Activated T-cell treated with anti-CD3 and anti-CD28 coated beads for 1 hour (primary cell): ENCODE measurements around the gene CYP27A1.
"Not testable (repeated sequence)": the region's sequence is repeated elsewhere in the genome, so short reads cannot be mapped to it uniquely, and the experiment has no call there.

Experiments
- DNase-seq: peaks from one replicate; pipeline ENCODE4 v3.0.0-alpha.2; 2020; ENCODE audit warnings: low read depth

Gene CYP27A1

DNA sequence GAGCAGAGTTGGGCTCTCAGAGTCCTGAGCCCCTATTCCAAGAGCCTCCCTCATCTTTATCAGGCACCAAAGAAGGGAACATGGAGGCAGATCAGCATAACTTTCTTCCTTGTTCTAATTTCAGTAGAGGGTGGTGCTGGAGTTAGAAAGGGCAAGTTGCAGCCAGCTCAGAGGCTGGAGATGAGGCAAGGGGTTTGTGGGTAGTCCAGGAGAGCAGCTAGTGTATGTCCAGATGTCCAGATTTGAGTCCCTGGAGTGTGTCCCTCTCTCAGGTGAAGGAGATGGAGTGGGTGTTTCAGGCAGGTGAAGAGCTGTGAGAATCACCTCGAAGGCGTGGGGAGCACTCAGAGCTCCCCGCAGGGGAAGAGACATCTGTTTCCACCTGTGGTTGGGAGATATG, 50.1 kb downstream of the CYP27A1 start:
- DNase-seq = no peak

GRCh38 chr2:218832520-218832919, 50.6 kb downstream of the CYP27A1 start:
- DNase-seq = no peak

- DNase-seq = no peak
These were observed 51.2 kb downstream of the CYP27A1 start for GRCh38 chr2:218833023-218833609.

DNA sequence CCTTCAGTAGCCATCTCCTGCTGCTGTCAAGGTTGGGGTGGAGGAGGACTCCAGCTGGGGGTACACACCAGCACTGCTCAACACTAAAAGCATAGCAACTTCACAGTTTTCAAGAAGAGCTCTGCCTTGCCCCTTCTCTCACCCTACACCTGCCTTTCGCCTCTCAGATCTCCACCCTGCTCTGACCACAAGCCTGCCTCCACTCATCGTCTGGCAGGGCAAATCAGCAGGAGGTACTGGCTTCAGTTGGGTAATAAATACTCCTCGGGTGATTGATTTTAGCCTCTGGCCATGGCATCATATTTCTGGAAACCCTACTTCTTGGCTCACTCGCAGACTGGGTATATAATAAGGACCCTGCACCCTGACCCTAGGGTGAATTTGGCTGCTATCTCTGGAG, 52.7 kb downstream of the CYP27A1 start:
- DNase-seq = no peak

DNA sequence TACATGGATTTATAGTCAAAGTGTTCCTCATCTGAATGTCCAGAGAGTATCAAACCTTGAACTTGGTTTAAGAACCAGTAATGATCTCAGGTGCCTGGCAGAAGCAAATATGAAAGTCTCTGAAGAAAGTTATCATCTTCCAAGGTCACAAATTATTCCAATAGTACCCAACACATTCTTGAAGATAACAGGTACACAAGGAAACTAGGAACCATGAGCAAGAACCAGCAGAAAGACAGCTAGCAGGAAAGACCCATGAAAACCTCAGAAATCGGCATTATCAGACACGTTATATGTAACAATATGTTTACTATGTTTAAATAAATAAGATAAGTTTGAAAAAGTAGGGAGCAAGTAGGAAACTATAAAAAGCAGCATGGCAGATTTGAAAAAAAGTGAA, 55.5 kb downstream of the CYP27A1 start:
- no peak for DNase-seq

DNA sequence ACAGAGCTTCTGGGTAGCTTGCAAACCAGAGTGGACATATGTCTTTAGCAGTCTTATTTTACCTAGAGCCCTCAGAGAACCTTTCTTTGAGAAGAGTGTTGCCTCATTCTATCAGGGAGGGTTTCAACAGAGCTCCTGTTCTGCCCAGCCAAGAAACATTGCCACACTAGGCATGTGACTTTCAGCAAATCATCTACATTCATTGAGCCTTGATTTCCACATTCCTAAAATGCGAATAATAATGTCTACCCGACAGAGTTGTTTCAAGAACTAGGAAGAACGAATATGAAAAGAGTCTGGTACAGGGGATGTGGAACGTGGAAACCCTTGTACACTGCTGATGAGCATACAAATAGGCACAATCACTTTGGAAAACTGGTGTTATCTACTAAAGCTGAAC, 57.5 kb downstream of the CYP27A1 start:
- DNase-seq = no peak

GRCh38 chr2:218839888-218840287, 57.9 kb downstream of the CYP27A1 start:
- no peak for DNase-seq

GRCh38 chr2:218844334-218844733, 62.4 kb downstream of the CYP27A1 start:
- DNase-seq = not testable (repeated sequence)

GRCh38 chr2:218846963-218847362, 65.0 kb downstream of the CYP27A1 start:
- not testable (repeated sequence) for DNase-seq

- no peak for DNase-seq
These were observed 67.8 kb downstream of the CYP27A1 start for GRCh38 chr2:218849721-218850120.

GRCh38 chr2:218850796-218851195, 68.8 kb downstream of the CYP27A1 start:
- DNase-seq = no peak

DNA sequence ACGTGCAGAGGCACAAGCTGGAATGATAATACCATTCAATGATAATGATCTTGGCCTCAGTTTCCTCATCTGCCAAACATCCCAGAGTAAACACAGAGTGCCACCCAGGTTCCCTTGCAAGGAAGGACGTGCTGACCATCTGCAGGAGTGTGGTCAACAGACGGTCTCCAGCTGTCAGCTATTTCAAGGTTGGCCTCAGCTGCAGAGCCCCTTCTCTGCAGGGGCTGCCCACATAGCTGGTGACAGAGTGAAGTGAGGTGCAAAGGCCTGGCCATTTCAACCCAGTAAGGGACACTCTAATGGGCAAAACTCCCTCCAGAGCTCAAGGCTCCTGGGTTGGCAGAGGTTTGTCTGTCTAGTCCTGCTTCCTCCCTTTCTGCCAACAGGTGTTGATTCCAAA, 69.3 kb downstream of the CYP27A1 start:
- DNase-seq = no peak

DNA sequence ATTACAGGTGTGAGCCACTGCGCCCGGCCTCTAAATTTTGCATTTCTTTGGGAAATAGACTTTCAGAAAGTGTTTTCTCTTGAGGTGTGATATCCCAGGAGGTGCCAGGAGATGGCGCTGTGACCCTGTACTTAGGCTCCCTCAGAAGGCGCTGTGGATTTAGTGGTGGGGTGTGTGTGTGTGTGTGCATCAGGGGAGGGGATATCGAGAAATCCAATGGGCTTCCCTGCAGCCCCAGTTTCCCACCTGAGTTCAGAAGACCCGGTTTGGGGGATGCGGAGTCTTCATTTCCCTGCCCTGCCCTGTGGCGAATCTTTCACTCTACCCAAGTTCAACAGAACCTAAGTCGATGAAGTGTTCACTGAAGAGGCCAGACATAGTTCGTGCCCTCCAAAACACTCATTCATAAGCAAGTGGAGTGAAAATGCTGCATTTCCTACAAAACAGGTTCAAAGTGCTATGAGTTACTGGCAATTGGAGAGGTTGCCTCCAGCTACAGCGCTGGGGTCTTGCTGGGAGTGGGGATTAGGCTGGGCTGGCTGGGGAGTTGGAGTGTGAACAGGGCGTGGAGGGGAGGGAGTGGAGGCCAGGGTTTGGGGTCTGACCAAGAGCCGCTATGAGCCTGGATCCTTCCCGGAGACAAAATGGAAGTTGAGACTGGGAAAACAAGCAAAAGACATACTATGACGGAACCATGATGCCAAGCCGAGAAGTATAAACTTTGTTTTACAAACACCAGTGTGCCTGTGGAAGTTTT, 71.1 kb downstream of the CYP27A1 start:
- peak; percentile 64 for DNase-seq

DNA sequence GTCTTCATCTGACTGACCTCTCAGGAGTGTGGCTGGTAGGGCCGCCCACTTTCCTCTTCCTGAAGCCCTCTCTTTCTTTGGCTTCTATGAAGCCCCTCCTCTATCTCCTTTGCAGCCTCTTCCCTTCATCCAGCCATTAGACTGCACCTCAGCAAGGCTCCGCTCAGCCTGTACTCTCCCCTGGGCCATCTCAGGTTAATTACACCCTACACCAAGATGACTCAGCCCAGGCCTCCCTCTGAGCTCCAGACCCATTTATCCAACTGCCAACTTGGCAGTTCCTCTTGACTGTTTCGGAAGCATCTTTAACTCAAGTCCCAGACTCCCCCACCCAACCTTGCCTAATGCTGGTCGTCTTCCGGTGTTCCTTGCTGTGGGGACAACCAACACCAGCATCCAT, 71.8 kb downstream of the CYP27A1 start:
- no peak for DNase-seq

DNA sequence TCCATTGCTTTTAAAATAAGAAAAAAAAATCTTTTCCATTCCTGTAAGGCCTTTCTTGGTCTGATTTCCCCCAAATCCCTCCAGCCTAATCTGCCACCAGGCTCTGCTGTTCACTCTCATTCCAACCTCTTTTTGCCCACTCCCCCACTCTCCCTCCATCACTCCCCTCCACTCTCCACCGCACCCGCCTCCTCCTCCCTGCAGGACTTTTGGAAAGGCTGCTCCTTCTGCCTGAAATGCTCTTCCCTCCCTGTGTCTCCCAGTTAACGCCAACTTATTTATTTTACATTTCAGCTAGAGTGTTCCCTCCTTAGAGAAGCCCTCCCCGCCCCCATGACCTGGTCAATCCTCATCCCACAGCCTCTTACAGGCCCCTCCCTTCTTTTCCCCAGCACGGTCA, 72.9 kb downstream of the CYP27A1 start:
- no peak for DNase-seq

DNA sequence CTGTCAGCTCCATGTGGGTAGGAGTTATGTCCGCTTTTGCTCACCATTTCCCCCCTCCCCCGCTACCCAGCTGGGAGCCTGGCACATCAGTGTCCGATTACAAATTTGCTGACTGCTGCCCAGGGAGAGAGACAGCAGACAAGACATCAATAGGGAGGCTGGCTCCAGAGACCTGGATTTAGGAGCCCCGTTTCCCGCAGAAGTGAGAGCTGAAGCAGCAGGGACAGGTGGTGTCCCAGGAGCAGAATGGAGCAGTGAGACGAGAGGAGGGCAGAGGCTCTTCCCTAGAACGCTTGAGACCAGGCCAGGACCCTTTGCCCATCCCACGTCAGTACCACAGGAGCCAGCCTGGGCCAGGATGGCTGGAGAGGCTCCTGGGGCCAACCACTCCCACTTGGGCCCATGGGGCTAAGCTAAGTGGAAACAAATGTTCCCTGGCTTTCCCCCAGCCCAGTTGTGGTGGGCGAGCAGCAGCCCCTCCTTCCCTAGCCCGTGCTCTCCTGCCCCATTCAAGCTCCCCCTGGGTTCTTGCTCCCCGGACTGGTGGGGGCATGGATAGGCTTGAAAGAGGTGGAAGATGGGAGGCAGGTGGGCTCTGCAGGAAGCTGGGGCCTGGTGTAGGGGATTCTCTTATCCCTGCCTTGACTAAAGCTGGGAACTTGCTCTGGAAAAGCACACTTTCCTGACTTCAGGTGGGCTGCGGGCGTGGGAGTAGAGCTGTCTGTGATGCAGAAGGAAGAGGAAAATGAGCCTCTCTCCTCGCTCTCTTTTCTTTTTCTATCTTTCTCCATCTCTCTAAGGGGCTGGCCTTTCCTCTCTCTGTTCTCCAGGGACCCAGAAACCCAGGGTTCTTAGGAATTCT, 73.6 kb downstream of the CYP27A1 start:
- DNase-seq = no peak

DNA sequence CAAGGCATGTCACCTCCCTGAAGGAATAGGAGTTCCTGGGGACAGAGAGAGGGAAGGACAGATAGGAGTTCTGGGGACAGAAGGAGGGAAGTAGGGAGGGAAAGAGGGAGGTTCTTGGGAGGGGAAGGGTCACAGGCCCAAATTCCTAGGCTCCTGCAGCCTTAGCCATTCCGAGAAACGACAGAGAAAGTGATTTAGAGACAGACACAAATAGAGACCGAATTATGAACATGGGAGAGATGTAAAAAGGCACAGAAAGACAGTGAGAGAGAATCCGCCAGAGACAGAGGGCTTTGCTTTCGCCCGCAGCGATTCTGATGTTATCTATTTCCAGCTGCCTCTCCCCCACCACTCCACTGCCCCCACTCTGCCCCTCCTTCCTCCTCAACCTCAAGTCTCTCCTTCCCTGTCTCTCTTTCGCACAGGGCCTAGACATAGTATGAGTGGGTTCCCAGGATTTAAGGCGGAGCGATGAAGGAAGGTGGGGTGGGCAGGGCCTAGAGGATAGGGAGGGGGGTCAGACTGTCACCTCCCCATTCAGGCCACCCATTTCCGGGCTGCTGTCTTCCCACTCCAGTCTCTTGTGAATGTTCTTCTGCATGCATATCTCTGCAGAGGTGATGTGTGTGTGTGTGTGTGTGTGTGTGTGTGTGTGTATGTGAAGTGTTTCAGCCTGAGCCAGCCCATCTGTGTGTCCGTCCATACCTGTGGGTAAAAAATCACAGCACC, 74.4 kb downstream of the CYP27A1 start:
- DNase-seq = no peak

GRCh38 chr2:218856896-218857243, 74.9 kb downstream of the CYP27A1 start:
- no peak for DNase-seq

DNA sequence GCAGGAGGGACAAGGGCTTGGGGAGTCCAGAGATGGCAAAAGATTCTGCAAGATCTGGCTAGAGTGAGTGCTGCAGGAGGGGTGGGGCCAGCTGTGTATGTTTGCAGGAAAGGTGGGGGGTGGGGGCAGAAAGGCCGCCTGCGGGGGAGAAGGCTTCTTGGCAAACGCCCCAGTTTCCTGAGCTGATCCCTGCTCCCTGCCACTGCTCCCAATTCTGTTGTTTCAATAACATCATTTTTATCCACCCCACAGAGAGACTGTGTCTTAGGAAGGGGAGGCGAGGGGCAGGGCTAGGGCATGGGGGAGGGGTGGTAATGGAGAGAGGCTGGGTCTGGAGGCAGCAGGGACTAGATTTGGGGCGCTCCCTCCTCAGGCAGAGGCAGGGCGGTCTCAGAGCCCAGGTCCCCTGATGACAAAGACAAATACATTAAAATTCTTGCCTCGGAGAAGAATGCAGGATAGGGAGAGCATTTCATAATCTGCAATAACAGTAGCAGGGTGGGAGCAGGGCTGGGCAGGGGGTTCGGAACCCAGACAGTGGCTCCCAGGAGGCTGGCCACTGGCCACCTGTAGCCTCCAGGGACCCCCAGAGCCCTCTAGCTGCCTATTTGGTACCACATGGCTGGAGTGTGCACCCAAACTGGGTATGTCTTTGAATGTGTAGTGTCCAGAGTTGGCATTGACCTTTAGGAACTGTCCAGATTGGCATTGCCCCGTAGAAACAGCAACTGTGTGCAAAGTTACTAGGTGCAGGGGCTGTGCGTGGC, 75.6 kb downstream of the CYP27A1 start:
- no peak for DNase-seq

DNA sequence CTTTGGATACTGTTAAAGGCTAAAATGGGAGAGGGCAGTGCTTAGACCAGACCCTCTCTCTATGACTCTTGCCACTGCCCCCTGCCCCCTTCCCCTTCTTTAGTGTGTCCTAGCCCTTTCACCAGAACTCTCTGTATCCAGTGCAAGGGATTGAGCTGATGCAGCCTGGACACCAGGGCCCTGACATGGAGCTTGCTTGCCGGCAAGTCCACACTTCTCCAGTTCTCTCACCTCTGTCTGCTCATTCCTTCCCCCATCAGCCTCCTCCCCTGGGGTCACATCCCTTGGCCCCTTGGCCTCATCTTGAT, 76.1 kb downstream of the CYP27A1 start:
- no peak for DNase-seq

GRCh38 chr2:218858671-218859555, 77.0 kb downstream of the CYP27A1 start:
- no peak for DNase-seq
